Brain microvascular endothelial cell (primary cell): Measurements from ENCODE around the gene DDX5.
A peak's percentile ranks its signal among the peaks of the same experiment; 100 is the strongest.

Experiments
- DNase-seq: peaks from one replicate; pipeline ENCODE4 v3.0.0-alpha.2; 2020
- H3K27ac ChIP-seq: fragments of 250-450 bp; sonication (Bioruptor Pico); 2 replicates; pipeline ENCODE4 v1.5.1; 2020; ENCODE audit warnings: mild to moderate bottlenecking, moderate library complexity
- H3K27me3 ChIP-seq: fragments of 250-450 bp; sonication (Bioruptor Pico); replicated peaks from 2 replicates; pipeline ENCODE4 v1.5.1; 2020; ENCODE audit warnings: mild to moderate bottlenecking
- H3K36me3 ChIP-seq: fragments of 250-450 bp; sonication (Bioruptor Pico); replicated peaks from 2 replicates; pipeline ENCODE4 v1.5.1; 2020; ENCODE audit warnings: mild to moderate bottlenecking
- H3K4me3 ChIP-seq: 2 replicates; pipeline ENCODE4 v1.5.1; 2011; ENCODE audit warnings: low read depth, mild to moderate bottlenecking, control low read depth, low read length, moderate library complexity
- CTCF ChIP-seq: IDR thresholded peaks from 2 replicates; pipeline ENCODE4 v1.5.1; 2011; ENCODE audit warnings: low read depth, mild to moderate bottlenecking, moderate library complexity, low read length, control low read depth, inconsistent platforms; ENCODE audit errors: missing control alignments
- in situ Hi-C: cut with HindIII; loops from 2 replicates; pipeline ENCODE4 v1.10.0; 2017; ENCODE audit warnings: low sequenced_read_pairs, low pct_ligation_motif_present

DDX5 gene

GRCh38 chr17:64500487-64500859, 5.6 kb downstream of the DDX5 start:
- Histone ChIP-seq H3K27ac (no peak overlapping the region), H3K4me3 (no peak overlapping the region), H3K27me3 (no peaks in the 10 kb centered on the region), H3K36me3 (peaks cover 76% of the 10 kb centered on the region)
- TF ChIP-seq CTCF, result no peak
- in situ Hi-C loops, result no loop called here
- DNase-seq, result no peak

GRCh38 chr17:64499805-64500486, 6.1 kb downstream of the DDX5 start:
- in situ Hi-C loops, result loop anchor here (10.0 kb wide), 2 partner anchors 75 to 195 kb away; no protein-coding TSS in a partner anchor
- H3K36me3 ChIP-seq, result peaks cover 70% of the 10 kb centered on the region
- TF ChIP-seq CTCF, result no peak
- H3K27ac ChIP-seq, result no peak overlapping the region
- DNase-seq, result no peak
- H3K27me3 ChIP-seq, result no peaks in the 10 kb centered on the region
- no peak overlapping the region for H3K4me3 ChIP-seq

- Histone ChIP-seq H3K27me3 (no peaks in the 10 kb centered on the region), H3K4me3 (no peak overlapping the region), H3K36me3 (peaks cover 56% of the 10 kb centered on the region), H3K27ac (no peak overlapping the region)
- DNase-seq, result no peak
- in situ Hi-C loops, result loop anchor here (10.0 kb wide), 2 partner anchors 74 to 194 kb away; no protein-coding TSS in a partner anchor
- TF ChIP-seq CTCF, result no peak
Observed at GRCh38 chr17:64498308-64499203, 7.5 kb downstream of the DDX5 start.

- peak overlapping the region; percentile 83 for H3K4me3 ChIP-seq
- no peaks in the 10 kb centered on the region for H3K27me3 ChIP-seq
- no peak for DNase-seq
- no peak for TF ChIP-seq CTCF
- H3K36me3 ChIP-seq, result peaks cover 47% of the 10 kb centered on the region
- H3K27ac ChIP-seq, result peak overlapping the region; percentile 67
- in situ Hi-C loops, result loop anchor here (10.0 kb wide), 2 partner anchors 73 to 193 kb away; no protein-coding TSS in a partner anchor
Observed at GRCh38 chr17:64497565-64498035, 8.5 kb downstream of the DDX5 start.

- peak; percentile 87 for DNase-seq
- H3K36me3 ChIP-seq, result peaks cover 44% of the 10 kb centered on the region
- peak within 1 kb of the TSS; percentile 83 for H3K4me3 ChIP-seq
- peak; percentile 70 for TF ChIP-seq CTCF
- peak within 1 kb of the TSS; percentile 67 for H3K27ac ChIP-seq
- H3K27me3 ChIP-seq, result no peaks in the 10 kb centered on the region
- in situ Hi-C loops, result loop anchor here (10.0 kb wide), 2 partner anchors 72 to 192 kb away; no protein-coding TSS in a partner anchor
Observed at GRCh38 chr17:64496786-64497564, 9.1 kb downstream of the DDX5 start, which contains the start of gene POLG2. Gene POLG2 (minus strand): TSS chr17:64497054. CDS start chr17:64496968, 86 bp downstream.
